ENCODE results near the gene LRMDA.
"Not testable (repeated sequence)": the region's sequence is repeated elsewhere in the genome, so short reads cannot be mapped to it uniquely, and the experiment has no call there.

Gene LRMDA

GRCh38 chr10:76124280-76124679 is 692.9 kb downstream of the LRMDA start:
- DNase-seq (ENCODE audit: low read depth in 2 of 2), result no peak

GRCh38 chr10:76125900-76126299 is 694.5 kb downstream of the LRMDA start:
- no peak for DNase-seq (ENCODE audit: low read depth in 2 of 2)

GRCh38 chr10:76126607-76127527 is 695.4 kb downstream of the LRMDA start:
- DNase-seq (ENCODE audit: low read depth in 2 of 2), result no peak

GRCh38 chr10:76127984-76128589 is 696.7 kb downstream of the LRMDA start:
- DNase-seq (ENCODE audit: low read depth in 2 of 2), result no peak

- DNase-seq (ENCODE audit: low read depth in 2 of 2), result no peak
Measured at GRCh38 chr10:76129213-76129612, 697.8 kb downstream of the LRMDA start.

GRCh38 chr10:76130892-76131291 is 699.5 kb downstream of the LRMDA start:
- DNase-seq (ENCODE audit: low read depth in 2 of 2), result no peak

- DNase-seq (ENCODE audit: low read depth in 2 of 2), result no peak
Measured at GRCh38 chr10:76133597-76134255, 702.3 kb downstream of the LRMDA start.

- DNase-seq (ENCODE audit: low read depth in 2 of 2), result no peak
Measured at GRCh38 chr10:76136961-76137360, 705.5 kb downstream of the LRMDA start.

GRCh38 chr10:76138286-76138685 is 706.9 kb downstream of the LRMDA start:
- DNase-seq (ENCODE audit: low read depth in 2 of 2), result no peak

GRCh38 chr10:76138906-76139305 is 707.5 kb downstream of the LRMDA start:
- no peak for DNase-seq (ENCODE audit: low read depth in 2 of 2)

- DNase-seq (ENCODE audit: low read depth in 2 of 2), result no peak
Measured at GRCh38 chr10:76139431-76139830, 708.0 kb downstream of the LRMDA start.

GRCh38 chr10:76141376-76141775 is 710.0 kb downstream of the LRMDA start:
- DNase-seq (ENCODE audit: low read depth in 2 of 2), result no peak

- not testable (repeated sequence) for DNase-seq (ENCODE audit: low read depth in 2 of 2)
Measured at GRCh38 chr10:76148217-76148616, 716.8 kb downstream of the LRMDA start.

- no peak for DNase-seq (ENCODE audit: low read depth in 2 of 2)
Measured at GRCh38 chr10:76149182-76149581, 717.8 kb downstream of the LRMDA start.

GRCh38 chr10:76149602-76150138 is 718.2 kb downstream of the LRMDA start:
- no peak for DNase-seq (ENCODE audit: low read depth in 2 of 2)

GRCh38 chr10:76150139-76150875 is 718.9 kb downstream of the LRMDA start:
- no peak for DNase-seq (ENCODE audit: low read depth in 2 of 2)

- DNase-seq (ENCODE audit: low read depth in 2 of 2), result no peak
Measured at GRCh38 chr10:76150876-76151288, 719.5 kb downstream of the LRMDA start.

- no peak for DNase-seq (ENCODE audit: low read depth in 2 of 2)
Measured at GRCh38 chr10:76152186-76152585, 720.8 kb downstream of the LRMDA start.

- no peak for DNase-seq (ENCODE audit: low read depth in 2 of 2)
Measured at GRCh38 chr10:76155961-76156360, 724.5 kb downstream of the LRMDA start.

- DNase-seq (ENCODE audit: low read depth in 2 of 2), result no peak
Measured at GRCh38 chr10:76160446-76161300, 729.2 kb downstream of the LRMDA start.

- DNase-seq (ENCODE audit: low read depth in 2 of 2), result no peak
Measured at GRCh38 chr10:76161301-76161582, 729.8 kb downstream of the LRMDA start.
